Kidney (tissue), 14 donors: ENCODE data around the gene UBP1. TPM values are rescaled to one million over a fixed set of nuclear protein-coding genes. Genes with fewer than 3 reads are reported as not detected.

Experiments used
- DNase-seq, 5 donors: peaks; one replicate each; pipeline ENCODE4 v3.0.0-alpha.2; 2013 to 2020
- FAIRE-seq: peaks from 2 replicates; lab custom pipeline; 2012; peaks lifted over from hg19 to GRCh38; lab: Jason Lieb, UNC
- H3K27ac ChIP-seq, 2 donors: one replicate each; pipeline ENCODE4 v1.7.0; 2013; ENCODE audit warnings: low read depth in 2 of 2, low read length in 2 of 2, inconsistent platforms in 1 of 2
- H3K27me3 ChIP-seq: one replicate; pipeline ENCODE4 v1.7.1; 2013; ENCODE audit warnings: low read length, inconsistent platforms; ENCODE audit not compliant: control insufficient read depth, insufficient read depth
- H3K36me3 ChIP-seq, 3 donors: one replicate each; pipeline versions ENCODE4 v1.7.0 to v1.7.1; 2013; ENCODE audit warnings: low read length in 3 of 3, control low read depth in 1 of 3, inconsistent platforms in 1 of 3; ENCODE audit not compliant: insufficient read depth in 3 of 3, control insufficient read depth in 2 of 3
- H3K4me1 ChIP-seq, 3 donors: one replicate each; pipeline versions ENCODE4 v1.7.0 to v1.7.1; 2013; ENCODE audit warnings: low read length in 3 of 3, inconsistent platforms in 1 of 3, low read depth in 1 of 3; ENCODE audit not compliant: control insufficient read depth in 2 of 3, insufficient read depth in 2 of 3
- H3K4me3 ChIP-seq, 3 donors: one replicate each; pipeline versions ENCODE4 v1.7.0 to v1.8.1; 2013; ENCODE audit warnings: low read length in 3 of 3, control low read depth in 1 of 3, inconsistent platforms in 1 of 3
- H3K9ac ChIP-seq, 3 donors: one replicate each; pipeline versions ENCODE4 v1.7.0 to v1.7.1; 2013; ENCODE audit warnings: low read length in 3 of 3, control low read depth in 1 of 3, inconsistent platforms in 1 of 3
- H3K9me3 ChIP-seq, 3 donors: one replicate each; pipeline versions ENCODE4 v1.7.0 to v1.7.1; 2013; ENCODE audit warnings: low read length in 3 of 3, control low read depth in 1 of 3, inconsistent platforms in 1 of 3; ENCODE audit not compliant: control insufficient read depth in 2 of 3, insufficient read depth in 1 of 3
- intact Hi-C: fragments of 100-400 bp; cut with DNase I; formaldehyde crosslinking; loops from one replicate; pipeline ENCODE4 v1.11.1; 2022
- polyA plus RNA-seq: library from polyadenylated mRNA; stranded (reverse); fragments of 350-450 nt; fragmentation: Illumina TruSeq; extraction: RNeasy Lipid Tissue Mini Kit (QIAGEN cat#74804); gene quantifications from one replicate; pipeline ENCODE4 v1.2.3, GENCODE V29; 2014; ENCODE audit warnings: low read depth, low replicate concordance; ENCODE audit not compliant: insufficient read depth
- total RNA-seq: library from RNA; stranded (reverse); fragmentation: NEBNext Ultra II Directional; extraction: Animal tissue kit (Norgen Biotek cat#: 25700); gene quantifications from one replicate; pipeline ENCODE4 v1.2.1, GENCODE V29; 2021
- TF ChIP-seq, protein P1 (sequence below): IDR thresholded peaks from 3 replicates; pipeline ENCODE4 v1.5.1; 2012; ENCODE audit warnings: mild to moderate bottlenecking, moderate library complexity, borderline replicate concordance; ENCODE audit not compliant: insufficient read depth; ENCODE audit errors: extremely low read depth
- donor health status: control.
- donor health status: control.
- donor health status: control.
- donor health status: control.
- donor health status: control.
- donor health status: DM: yes; HTN: yes; CAD: no.
- donor health status: Normal renal cell carcinoma (clear cell type).

UBP1 gene
- total and polyA plus RNA-seq, 2 donors from 2014 or later, result 20.4 to 57.0 TPM

DNA sequence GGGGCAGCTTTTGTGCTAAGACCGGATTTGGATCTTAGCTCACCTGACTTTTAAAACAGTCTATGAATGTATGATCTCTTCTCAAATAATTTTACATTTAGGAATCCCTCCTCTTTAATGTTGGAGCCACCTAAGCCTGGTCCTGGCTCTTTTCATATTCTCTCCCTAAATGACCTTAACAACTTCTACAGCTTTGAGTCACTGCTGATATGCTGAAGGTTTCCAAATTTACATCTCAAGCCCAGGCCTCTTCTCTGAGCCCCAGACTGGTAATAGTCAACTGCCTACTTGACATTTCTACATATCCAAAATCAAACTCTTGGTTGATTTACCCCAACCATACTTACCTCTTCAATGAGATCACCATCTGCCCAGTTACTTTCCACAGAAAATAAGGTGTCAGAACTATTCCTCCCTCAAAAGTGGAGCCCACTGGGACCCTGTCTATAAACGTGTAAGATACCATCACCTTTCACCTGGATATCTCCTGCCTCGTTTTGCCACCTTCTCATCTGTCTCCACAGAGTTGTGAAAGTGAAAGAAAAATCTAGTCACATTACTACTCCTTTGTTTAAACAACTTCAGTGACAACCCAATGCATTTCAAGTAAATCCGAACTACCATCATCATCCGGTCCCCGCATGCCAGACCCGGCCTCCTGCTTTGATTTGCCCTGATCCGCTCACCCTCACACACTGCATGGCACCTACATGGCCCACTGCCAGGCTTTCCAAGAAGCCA, 48.8 kb downstream of the UBP1 start:
- H3K4me1 ChIP-seq, result no peaks in the 10 kb centered on the region
- H3K27ac ChIP-seq, result no peak overlapping the region
- FAIRE-seq (no peak), DNase-seq (no peak)
- no peak overlapping the region for H3K4me3 ChIP-seq
- TF ChIP-seq, protein P1, sequence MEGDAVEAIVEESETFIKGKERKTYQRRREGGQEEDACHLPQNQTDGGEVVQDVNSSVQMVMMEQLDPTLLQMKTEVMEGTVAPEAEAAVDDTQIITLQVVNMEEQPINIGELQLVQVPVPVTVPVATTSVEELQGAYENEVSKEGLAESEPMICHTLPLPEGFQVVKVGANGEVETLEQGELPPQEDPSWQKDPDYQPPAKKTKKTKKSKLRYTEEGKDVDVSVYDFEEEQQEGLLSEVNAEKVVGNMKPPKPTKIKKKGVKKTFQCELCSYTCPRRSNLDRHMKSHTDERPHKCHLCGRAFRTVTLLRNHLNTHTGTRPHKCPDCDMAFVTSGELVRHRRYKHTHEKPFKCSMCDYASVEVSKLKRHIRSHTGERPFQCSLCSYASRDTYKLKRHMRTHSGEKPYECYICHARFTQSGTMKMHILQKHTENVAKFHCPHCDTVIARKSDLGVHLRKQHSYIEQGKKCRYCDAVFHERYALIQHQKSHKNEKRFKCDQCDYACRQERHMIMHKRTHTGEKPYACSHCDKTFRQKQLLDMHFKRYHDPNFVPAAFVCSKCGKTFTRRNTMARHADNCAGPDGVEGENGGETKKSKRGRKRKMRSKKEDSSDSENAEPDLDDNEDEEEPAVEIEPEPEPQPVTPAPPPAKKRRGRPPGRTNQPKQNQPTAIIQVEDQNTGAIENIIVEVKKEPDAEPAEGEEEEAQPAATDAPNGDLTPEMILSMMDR, result no peak
- no peak overlapping the region for H3K9ac ChIP-seq
- intact Hi-C loops, result no loop called here
- peaks cover 7 to 45% (median 36%) of the 10 kb centered on the region in 3 donors for H3K36me3 ChIP-seq
- no peaks in the 10 kb centered on the region for H3K9me3 ChIP-seq
- H3K27me3 ChIP-seq, result no peaks in the 10 kb centered on the region

DNA sequence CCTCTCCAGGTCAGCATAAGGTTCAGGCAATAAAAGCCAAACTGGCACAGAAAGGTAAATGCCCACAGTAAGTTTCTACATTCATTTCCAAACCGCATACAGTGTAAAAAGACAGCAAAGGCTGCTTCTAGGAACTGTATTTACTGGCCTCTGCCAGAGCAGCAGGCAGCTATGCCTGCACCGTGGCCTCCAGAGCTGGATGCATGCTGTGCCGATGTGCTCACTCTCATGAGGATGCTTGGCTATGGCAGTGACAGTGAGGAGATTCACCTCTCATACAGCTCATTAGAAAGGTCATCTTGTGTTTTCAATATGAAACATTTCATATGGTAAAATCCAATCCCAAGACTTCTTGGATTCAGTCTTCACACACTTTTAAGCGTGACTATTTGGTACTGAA, 50.3 kb downstream of the UBP1 start:
- no peak overlapping the region for H3K9ac ChIP-seq
- intact Hi-C loops, result no loop called here
- no peak for FAIRE-seq

DNA sequence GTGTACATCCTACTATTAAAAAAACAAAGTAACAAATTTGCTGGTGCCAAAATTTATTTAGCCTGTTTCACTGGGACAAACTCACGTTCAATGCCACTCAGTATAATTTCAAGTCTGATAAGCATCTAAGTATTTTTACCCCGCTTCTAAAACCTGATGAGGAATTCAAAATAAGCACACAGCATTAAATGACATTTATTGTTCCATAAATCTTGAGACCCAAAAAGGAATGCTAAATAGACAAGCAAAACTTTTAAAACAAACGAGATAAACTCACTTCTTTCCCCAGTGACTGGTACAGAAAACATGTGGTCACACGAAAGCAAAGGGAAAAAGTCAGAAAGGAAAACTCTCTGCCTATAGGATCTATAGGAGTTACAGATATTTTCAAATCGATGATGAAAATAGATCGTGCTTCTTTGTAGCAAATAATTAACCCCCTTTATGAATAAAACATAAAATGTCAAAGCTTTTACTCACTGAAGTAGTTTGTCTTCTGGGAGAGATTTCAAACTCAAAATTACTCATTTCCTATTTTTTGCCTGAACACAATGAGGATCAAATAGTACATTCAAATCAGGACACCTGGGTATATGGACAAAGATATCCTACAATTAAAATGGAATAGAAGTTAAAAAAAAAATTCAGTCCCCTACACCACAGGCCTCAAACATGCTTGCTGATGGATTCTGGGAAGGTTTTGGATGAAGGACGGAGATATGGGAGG, 51.7 kb downstream of the UBP1 start:
- DNase-seq (no peak), FAIRE-seq (no peak)
- Histone ChIP-seq H3K4me1 (no peaks in the 10 kb centered on the region), H3K9me3 (no peaks in the 10 kb centered on the region), H3K4me3 (no peak overlapping the region), H3K36me3 (peaks cover 8 to 37% (median 26%) of the 10 kb centered on the region in 3 donors), H3K27me3 (no peaks in the 10 kb centered on the region), H3K9ac (no peak overlapping the region), H3K27ac (no peak overlapping the region)
- intact Hi-C loops, result no loop called here
- TF ChIP-seq, protein P1, result no peak

More for the DNA sequence above, 50.3 kb downstream of the UBP1 start:
- Histone ChIP-seq H3K27me3 (no peaks in the 10 kb centered on the region), H3K27ac (no peak overlapping the region), H3K4me3 (no peak overlapping the region), H3K9me3 (no peaks in the 10 kb centered on the region), H3K36me3 (peaks cover 7 to 38% (median 27%) of the 10 kb centered on the region in 3 donors), H3K4me1 (no peaks in the 10 kb centered on the region)
- DNase-seq, result no peak
- TF ChIP-seq, protein P1, result no peak
